Measurements from ENCODE around the gene HLA-DMA.

DNA sequence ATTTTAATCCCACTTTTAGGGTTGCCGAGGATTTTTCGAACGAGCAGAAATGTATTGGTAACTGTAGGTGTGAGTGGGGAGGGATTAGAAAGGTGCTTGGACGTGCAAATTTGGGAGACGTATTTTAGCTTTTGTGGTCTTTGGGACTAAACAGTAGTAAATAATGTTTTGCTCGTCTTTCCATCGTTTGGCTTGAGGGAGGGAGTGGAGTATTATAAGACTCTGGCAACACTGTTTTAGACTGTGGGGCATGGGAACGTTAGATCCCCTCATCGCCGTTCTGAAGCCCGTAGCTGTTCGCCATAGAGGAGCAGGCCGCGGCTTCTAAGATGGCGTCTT, 18.3 kb upstream of the HLA-DMA start:
- TF ChIP-seq CTCF (IDR thresholded peaks at IDR 0.05) (no peak), POLR2A (IDR thresholded peaks at IDR 0.05) (no peak)

All from Peyer's patch (tissue), 4 donors.